ENCODE measurements around the gene PLEKHG2.
A peak's percentile ranks its signal among the peaks of the same experiment; 100 is the strongest.
"Not testable (repeated sequence)": the region's sequence is repeated elsewhere in the genome, so short reads cannot be mapped to it uniquely, and the experiment has no call there.

The PLEKHG2 gene, protein sequence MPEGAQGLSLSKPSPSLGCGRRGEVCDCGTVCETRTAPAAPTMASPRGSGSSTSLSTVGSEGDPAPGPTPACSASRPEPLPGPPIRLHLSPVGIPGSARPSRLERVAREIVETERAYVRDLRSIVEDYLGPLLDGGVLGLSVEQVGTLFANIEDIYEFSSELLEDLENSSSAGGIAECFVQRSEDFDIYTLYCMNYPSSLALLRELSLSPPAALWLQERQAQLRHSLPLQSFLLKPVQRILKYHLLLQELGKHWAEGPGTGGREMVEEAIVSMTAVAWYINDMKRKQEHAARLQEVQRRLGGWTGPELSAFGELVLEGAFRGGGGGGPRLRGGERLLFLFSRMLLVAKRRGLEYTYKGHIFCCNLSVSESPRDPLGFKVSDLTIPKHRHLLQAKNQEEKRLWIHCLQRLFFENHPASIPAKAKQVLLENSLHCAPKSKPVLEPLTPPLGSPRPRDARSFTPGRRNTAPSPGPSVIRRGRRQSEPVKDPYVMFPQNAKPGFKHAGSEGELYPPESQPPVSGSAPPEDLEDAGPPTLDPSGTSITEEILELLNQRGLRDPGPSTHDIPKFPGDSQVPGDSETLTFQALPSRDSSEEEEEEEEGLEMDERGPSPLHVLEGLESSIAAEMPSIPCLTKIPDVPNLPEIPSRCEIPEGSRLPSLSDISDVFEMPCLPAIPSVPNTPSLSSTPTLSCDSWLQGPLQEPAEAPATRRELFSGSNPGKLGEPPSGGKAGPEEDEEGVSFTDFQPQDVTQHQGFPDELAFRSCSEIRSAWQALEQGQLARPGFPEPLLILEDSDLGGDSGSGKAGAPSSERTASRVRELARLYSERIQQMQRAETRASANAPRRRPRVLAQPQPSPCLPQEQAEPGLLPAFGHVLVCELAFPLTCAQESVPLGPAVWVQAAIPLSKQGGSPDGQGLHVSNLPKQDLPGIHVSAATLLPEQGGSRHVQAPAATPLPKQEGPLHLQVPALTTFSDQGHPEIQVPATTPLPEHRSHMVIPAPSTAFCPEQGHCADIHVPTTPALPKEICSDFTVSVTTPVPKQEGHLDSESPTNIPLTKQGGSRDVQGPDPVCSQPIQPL (N-terminal part only)

DNA sequence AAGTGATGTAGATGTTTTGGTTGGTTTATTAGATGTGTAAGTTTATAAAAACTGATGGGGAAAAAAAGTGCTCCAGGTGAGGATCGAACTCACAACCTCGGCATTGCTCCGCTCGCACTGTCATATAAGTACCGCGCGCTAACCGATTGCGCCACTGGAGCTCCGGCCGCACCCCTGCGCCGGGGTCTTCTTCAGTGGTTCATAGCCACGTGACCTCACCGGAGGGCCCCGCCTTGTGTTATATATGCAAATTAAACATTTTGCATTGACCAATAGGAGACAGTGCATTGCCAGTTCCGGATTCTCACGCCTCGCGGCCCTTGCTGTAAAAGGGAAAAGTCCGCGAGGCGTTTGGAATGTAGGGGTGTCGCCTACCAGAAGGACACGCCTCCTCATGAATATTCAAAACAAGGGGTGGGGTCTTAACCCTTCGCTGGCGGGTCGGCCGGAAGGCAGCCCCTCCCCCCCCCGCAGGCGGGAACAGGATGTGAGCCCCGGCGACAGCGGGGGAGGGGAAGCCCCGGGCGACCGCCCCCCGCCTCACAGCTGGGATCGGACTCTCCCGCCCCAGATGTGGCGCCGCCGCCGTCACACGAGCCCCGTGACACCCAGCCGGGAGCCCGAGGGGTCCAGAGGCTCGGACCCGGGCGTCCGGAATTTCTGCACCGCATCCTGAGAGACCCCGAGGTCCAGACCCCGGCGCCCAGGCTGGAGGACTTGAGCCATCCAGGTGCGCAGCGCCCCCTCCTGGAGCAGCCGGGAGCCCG is at the start of gene PLEKHG2:
Gene PLEKHG2 (plus strand): TSS at position 570 of the 767 bp plus-strand sequence. CDS start 1,418 bp downstream, outside the sequence.
- DNase-seq, result peak; percentile 99

DNA sequence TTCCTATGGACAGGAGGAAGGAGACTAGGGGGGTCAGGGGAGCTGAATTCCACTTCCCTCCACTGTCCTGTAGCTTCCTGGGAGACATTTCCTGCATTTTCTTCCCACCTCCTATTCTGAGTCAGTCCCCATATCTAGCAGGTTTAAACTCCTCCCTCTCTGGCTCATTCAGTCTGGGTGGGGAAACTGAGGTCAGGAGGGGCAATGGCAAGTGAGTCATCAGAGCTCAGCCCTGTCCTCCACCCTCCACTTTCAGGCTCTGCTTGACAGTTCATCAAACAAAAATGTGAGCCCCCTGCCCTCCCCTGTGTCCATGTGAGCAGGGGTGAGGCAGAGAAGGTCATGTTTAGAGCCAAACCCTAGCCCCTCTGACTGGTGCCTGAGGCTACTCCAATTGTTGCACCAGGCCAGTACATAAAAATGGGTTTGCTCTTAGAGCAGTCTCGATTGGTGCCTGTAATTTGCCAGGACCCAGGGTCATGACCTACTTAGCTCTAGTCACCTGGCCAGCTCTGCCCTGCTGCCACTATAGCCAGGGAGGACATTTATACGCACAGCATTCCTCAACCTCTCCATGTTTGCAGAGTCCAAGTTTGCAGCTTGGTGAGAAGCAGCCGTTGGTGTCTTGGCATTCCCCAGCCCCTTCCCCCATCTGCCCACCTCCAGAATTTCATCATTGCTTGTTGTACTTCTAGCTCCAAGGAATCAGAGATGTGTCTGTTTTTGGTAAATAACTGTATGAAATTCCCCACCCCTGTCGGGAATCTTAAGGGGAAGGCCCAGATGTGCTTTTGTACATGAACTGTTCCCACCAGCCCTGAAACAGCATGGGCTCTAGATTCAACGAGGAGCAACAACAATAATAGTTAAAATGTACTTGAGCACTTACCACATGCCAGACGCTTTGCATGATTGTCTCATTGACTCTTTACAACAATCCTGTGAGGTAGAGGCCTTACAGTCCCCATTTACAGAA is 49.5 kb upstream of the PLEKHG2 start:
- no peak for DNase-seq

DNA sequence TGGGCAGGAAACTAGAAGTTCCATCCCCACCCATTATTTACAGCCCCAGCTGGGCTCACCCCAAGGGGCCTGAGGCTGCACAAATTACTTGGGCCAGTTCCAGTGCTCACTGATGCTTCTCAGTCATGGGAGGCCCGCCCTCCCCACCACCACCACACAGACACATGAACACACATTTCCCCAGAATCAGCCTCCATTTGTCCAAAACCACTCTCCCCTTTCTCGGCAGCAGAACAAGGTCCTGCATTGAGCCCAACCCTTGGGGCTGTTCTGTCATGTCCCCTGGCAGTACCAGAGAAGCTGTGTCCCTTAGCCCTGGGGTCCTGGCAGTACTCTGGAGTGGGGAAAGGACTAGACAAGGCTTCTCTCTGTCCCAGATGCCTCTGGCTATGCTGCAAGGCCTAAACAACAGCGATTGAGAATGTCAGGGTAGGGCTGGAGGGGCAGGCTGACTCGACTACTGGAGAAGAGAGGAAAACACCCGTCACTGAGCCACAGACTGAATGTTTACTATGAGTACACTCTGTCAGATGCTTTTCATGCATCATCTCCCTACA is 48.5 kb upstream of the PLEKHG2 start:
- peak; percentile 29 for DNase-seq

DNA sequence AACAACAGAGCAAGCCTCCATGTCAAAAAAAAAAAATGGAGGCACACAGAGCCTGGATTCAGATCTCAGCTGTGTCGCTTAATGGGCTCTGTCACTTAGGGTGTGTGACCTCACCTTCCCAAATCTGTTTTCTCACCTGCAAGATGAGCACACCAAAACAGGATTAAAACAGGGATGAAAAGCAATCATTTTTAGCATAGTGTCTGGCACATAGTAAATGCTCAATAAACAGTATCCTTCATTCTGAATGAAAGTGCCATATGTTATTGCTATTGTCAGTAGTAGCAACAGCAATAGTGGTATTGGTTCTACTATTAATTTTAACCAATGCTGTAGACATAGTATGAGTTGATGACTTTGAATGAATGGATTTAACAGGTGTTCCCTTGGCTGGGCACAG is 46.9 kb upstream of the PLEKHG2 start:
- no peak for DNase-seq

DNA sequence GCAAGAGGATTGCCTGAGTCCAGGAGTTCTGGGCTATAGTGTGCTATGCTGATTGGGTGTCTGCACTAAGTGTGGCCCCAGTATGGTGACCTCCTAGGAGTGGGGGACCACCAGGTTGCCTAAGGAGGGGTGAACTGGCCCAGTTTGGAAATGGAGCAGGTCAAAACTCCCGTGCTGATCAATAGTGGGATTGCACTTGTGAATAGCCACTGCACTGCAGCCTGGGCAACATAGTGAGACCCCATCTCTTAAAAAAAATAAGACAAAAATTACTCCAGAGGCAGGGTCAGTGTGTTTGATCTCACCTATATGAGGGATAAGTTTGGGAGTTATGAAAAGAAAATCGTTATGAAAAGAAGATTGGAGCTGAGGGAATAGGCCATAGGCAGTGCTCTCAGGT is 43.3 kb upstream of the PLEKHG2 start:
- no peak for DNase-seq

DNA sequence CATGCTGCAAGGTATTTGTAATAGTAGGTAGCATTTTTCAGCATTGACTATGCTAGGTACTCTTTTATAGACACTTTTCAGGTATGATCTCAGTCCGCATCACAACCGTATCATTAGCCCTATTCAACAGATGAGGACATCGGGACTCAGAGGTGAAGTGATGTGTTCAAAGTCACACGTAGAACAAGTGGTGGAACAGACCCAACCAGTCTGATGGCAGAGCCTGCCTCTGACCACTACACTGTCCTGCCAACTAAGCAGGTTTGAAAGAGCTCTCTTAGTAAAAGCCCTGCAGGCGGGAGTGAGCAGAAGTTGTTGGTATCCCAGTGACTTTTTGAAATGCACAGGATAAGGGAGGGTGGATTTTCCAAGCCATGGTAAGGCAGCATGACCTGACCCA is 41.7 kb upstream of the PLEKHG2 start:
- no peak for DNase-seq

DNA sequence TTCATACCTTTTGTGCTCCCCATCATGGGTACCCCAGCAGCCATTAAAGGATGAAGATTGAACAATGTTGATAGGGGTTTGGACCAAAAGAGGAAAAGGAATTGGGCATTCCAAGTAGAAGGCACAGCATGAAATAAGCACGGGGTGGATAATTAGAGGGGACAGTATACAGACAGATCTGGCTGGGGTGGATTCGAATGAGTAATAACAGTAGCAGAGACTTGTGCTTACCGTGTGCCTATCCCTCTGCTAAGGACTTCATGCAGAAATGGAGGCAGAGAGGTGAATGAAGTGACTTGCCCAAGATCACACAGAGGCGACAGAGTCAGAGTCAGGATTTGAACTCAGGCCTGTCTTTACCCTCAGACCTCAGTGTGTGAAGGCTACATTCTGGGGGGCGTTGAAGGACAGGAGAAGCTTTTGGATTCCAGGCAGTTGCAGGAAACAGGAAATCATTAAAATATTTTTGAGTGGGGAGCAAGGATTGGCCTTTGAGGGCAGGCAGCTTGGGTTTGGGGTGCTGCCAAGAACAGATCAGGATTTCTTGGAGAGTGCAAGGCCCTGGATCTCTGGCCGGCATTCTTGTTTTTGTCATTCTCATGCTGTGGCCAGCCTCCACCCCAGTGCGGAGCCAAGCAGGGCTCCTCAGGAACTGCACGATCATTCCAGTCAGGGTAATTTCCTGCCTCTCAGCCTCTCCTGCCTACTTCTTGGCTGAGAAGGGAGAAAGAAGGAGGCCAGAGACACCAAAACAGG is 40.2 kb upstream of the PLEKHG2 start:
- DNase-seq, result peak; percentile 75

DNA sequence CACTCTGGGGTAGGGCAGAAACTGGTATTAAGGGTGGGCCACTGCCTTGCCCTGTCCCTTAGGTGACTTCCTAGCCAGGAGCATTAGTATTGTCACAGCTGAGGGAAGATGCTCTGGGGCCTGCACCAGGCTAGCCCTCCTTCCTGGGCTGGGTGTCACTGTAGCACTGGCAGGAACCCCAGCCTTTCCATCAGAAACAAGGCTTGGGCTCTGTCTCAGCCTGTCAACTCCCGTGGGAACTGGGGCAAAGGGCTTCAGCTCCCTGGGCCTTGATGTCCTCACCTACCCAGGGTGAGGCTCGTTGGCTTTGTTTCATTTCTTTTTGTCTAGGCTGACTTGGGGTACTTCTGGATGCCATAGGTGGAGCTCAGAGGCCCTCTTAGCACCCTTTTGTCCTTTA is 39.5 kb upstream of the PLEKHG2 start:
- DNase-seq, result no peak

DNA sequence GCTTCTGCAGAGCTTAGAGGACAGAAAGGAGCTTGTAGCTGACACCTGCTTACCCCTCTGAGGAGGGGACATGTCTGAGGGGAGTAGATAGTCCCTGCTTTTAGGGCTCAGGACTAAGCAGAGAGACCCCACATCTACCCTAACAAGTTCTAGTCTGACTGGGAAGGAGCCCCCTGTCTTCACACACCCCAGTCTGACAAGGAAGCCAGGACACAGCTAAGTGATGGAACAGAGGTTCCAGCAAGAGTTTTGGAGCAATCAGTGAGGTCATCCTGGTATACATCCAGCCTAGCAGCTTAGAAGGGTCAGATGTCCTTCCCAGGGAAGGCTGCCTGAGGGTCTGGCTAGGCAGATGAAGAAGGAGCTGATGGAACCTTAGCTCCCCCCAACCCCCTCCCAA is 36.5 kb upstream of the PLEKHG2 start:
- DNase-seq, result no peak

DNA sequence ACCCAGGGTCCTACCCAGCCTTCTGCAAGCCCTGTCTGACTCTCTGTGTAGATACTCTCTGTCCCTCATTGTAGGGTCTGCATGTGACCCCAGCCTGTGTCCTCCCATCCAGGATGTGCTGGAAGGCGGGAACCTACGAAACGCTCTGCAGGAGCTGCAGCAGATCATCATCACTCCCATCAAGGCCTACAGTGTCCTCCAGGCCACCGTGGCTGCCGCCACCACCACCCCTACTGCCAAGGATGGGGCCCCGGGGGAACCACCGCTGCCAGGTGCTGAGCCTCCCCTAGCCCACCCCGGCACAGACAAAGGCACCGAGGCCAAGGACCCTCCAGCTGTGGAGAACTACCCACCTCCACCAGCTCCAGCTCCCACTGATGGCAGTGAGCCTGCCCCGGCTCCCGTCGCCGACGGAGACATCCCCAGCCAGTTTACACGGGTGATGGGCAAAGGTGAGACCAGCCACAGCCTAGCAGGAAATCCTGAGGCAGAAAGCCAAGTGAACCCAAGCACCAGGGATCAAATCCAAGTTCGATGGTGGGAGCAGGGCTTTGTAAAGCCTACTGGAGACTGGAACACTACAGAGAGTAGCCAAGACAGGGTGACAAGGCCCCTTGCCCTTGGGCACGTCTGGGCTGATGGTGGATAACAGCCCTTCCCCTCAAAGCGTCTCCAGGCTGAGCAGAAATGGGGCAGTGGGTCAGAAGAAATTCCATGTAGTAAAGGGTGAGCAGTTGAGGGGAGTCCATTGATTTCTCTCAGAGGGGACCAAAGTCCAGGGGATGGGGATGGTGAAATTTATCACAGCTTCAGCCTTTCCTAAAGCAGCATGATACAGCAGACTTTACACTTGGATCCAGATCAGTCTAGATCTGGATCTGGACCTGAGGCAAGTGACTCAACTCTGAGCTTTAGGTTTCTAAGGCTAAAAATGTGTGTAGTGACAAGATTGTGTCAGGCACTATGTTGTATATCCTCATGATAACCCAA is 34.8 kb upstream of the PLEKHG2 start:
- no peak for DNase-seq

DNA sequence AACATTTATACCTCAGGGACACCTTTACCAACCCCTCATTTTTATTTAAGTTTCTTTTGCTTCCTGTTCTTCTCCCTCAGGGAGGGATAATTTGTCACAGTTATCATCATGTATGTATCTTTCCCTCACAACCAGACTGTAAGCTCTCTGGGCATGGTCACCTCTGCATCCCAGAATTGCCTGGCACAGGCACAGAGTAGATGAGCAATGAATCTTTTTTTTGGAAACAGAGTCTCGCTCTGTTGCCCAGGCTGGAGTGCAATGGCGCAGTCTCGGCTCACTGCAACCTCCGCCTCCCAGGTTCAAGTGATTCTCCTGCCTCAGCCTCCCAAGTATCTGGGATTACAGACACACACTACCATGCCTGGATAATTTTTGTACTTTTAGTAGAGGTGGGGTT is 33.1 kb upstream of the PLEKHG2 start:
- DNase-seq, result not testable (repeated sequence)

DNA sequence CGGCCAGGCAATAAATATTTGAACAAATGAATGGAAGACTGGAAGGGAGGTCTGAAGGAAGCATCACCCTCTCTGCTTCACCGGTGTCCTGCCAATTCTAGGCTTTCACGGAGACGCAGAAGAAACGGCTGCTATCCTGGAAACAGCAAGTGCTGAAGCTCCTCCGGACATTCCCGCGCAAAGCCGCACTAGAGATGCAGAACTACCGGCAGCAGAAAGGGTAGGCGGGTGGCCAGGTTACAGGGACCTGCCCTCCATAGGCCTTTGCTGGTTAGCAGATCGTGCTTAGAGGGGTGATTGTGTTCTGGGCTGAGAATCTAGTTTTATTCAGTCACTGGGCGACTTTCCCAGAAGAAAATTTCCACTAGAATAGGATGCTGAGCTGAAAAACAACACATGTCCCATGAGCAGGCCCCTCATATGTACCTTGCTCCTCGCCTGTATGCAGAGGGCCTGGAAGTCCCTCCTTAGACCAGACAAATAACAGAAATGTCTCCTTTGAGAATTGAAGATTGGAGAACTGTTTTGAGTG is 32.5 kb upstream of the PLEKHG2 start:
- DNase-seq, result no peak

DNA sequence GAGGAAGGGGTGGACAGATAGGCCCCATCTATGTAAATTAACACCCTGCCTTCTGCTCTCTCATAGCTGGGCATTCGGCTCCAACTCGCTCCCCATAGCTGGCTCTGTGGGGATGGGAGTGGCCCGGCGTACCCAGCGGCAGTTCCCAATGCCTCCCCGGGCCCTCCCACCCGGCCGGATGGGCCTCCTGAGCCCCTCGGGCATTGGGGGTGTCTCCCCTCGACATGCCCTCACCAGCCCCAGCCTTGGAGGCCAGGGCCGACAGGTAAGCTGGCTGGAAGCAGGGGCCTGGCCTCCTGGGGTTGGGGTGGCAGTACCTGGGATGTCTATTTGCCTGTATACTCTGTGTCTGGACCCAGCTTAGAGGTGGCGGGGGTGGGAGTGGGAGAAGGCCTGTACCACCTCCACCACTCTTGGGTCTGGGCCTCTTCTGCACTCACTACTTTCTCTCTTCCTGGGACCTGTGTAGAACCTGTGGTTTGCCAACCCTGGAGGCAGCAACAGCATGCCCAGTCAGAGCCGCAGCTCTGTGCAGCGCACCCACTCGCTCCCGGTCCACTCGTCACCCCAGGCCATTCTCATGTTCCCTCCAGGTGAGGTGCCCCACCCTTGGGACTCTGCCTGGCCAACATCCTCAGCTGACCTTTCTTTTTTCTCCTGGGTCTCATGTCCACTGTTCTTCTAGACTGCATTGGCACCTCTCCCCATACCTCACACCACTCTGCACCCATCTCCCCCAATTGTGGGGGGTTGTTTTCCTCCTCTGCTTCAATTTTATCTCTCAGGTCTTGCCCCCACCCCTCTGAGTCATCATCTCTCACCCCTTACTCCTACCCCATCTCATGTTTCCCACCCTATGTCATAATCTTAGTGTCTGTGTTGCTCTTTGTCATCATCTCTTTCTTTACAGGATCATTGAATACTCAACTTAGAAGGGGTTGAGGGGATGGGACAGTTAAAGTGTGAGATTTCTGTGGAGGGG is 31.7 kb upstream of the PLEKHG2 start:
- DNase-seq, result no peak

DNA sequence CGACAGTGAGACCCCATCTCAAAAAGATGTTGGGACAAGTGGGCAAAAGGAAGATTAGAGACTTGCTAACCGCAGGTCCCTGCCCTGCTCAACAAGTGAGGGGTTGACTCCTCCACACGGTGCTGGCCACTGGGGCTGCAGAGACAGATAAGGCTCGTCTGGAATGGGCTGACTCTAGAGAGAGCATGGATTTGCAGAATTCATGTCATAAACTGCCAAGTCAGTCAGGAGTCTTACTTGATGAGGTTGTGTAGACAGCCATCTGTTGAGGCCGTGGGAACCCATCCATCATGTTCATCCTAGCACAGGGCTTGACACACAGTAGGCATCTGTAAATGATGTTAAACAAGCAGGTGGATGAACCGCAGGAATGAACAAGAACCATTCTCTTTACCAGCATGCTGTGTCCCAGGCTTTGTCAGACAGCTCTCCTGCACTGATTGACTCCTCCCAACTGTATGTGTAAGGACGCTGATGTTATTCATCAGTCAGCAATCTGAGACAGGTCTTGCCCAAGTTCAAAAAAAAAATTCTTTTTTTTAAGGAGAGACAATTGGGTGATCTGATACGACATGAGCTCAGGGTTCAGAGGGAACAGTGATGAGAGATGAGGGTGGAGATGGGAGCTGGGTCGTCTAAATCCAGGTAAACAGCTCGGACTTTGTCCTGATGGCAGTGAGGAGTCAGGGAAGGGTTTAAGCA is 30.4 kb upstream of the PLEKHG2 start:
- DNase-seq, result no peak

DNA sequence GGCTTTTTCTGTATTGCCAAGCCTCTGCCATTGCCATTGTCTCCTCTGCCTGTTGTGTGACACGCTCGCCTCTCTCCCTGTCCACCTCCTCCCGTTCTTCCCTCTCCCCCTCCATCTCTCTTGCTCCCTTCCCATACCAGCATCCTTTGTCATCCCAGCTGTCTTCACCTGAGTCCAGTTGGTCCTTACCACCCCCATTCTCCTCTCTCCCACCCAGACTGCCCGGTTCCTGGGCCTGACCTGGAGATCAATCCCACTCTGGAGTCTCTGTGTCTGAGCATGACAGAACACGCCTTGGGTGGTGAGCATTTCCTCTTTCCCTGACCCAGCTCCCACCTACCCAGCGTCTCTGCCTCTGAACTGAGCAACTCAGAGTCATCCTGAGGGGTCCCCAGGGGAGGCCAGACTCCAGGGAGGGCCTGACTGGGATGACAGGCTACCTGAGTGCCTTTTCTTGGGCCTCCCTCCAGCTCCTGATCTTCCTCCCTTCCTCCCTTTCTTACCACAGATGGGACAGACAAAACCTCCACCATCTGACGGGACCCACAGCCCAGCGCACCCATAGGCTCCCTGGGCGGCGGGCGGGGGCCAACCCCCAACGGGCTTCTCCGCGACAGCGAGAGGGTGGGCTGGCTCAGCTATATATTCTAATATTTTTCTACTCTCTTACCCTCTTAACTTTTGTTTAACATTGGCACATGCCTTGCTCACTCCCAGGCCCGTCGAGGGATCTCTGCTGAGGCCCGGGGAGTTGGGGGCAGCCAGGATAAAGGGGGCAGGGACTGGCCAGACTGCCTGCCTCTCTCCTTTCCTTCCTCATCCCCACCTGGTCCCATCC is 29.3 kb upstream of the PLEKHG2 start:
- no peak for DNase-seq

Data from amniotic stem cell (primary cell).